22Rv1 (cell line): Measurements from ENCODE around the gene RPAP2.

Experiments
- H3K27ac ChIP-seq: fragments of 450-650 bp; 2 replicates; pipeline ENCODE4 v1.5.1; 2017
- CTCF ChIP-seq: fragments of 450-650 bp; IDR thresholded peaks from 2 replicates; pipeline ENCODE4 v1.5.1; 2017; ENCODE audit warnings: mild to moderate bottlenecking
- ZFX ChIP-seq: fragments of 450-650 bp; IDR thresholded peaks from 2 replicates; pipeline ENCODE4 v1.6.1; 2017; ENCODE audit warnings: antibody characterized with exemption, borderline replicate concordance

RPAP2 gene

GRCh38 chr1:92447976-92448375 is 149.1 kb downstream of the RPAP2 start:
- no peak overlapping the region for H3K27ac ChIP-seq
- TF ChIP-seq CTCF (no peak), ZFX (no peak)
